K562 (cell line): Measurements from ENCODE around the gene CCL4. TPM values are rescaled to one million over a fixed set of nuclear protein-coding genes. Genes with fewer than 3 reads are reported as not detected.

Experiments used
- ATAC-seq: fragments of 200-7000 bp; cut with Tn5 transposase; 3 replicates; pipeline ENCODE4 v1.9.1; 2020; ENCODE audit warnings: moderate library complexity
- BruUV-seq: library from RNA; stranded (reverse); fragments of 400-500 nt; replicated peaks from 2 replicates; lab custom pipeline; 2021; lab: Mats Ljungman, UMichigan
- CTCF ChIA-PET: fragments of 300-600 bp; formaldehyde crosslinking; extraction: SDS; loops from one replicate; lab custom pipeline; 2021; ENCODE audit warnings: low intra/inter-chr PET ratio; lab: Yijun Ruan, JAX
- POLR2A ChIA-PET: fragments of 300-600, 350-650 bp; sonication (Branson Sonifier 250); formaldehyde crosslinking; extraction: SDS; loops from one replicate; lab custom pipeline; 2021; ENCODE audit warnings: antibody characterized with exemption, inconsistent platforms; lab: Yijun Ruan, JAX
- DNase-seq, 4 experiments: peaks; one replicate each; pipeline versions ENCODE4 v3.0.0 to v3.0.0-alpha.2; 2011 to 2018; ENCODE audit warnings: low spot score in 3 of 4, mixed read lengths in 3 of 4; ENCODE audit errors: extremely low read depth in 1 of 4
- FAIRE-seq: peaks from 2 replicates; lab custom pipeline; 2011; peaks lifted over from hg19 to GRCh38; lab: Jason Lieb, UNC
- H2AFZ ChIP-seq: 2 replicates; pipeline ENCODE4 v1.6.0; 2011; ENCODE audit warnings: low read depth, low read length, control low read depth, inconsistent platforms
- H3K27ac ChIP-seq: fragments of 200-600 bp; 3 replicates; pipeline ENCODE4 v1.8.0; 2011; ENCODE audit warnings: low read depth, mild to moderate bottlenecking, control low read depth, inconsistent platforms, low read length, moderate library complexity, mixed read lengths; ENCODE audit errors: extremely low read depth
- H3K27me3 ChIP-seq, 2 experiments: fragments of 300-600 bp in 1 of 2; 2 replicates in 1 of 2; 3 replicates in 1 of 2; pipeline versions ENCODE4 v1.6.0 to v1.8.0; 2011; ENCODE audit warnings: inconsistent platforms in 2 of 2, low read length in 2 of 2, mild to moderate bottlenecking in 1 of 2, mixed read lengths in 1 of 2, moderate library complexity in 1 of 2; ENCODE audit not compliant: control insufficient read depth in 2 of 2, insufficient read depth in 2 of 2
- H3K36me3 ChIP-seq: fragments of 300-600 bp; 3 replicates; pipeline ENCODE4 v1.8.0; 2011; ENCODE audit warnings: mild to moderate bottlenecking, low read length, inconsistent platforms; ENCODE audit not compliant: control insufficient read depth, insufficient read depth
- H3K4me1 ChIP-seq, 2 experiments: fragments of 200-600 bp in 1 of 2; replicated peaks in 1 of 2; 2 replicates in 1 of 2; 3 replicates in 1 of 2; pipeline versions ENCODE4 v1.5.1 to v1.8.0; 2011; ENCODE audit warnings: inconsistent platforms in 2 of 2, low read length in 2 of 2, mild to moderate bottlenecking in 1 of 2, mixed read lengths in 1 of 2, moderate library complexity in 1 of 2; ENCODE audit not compliant: control insufficient read depth in 2 of 2, insufficient read depth in 2 of 2
- H3K4me2 ChIP-seq: 2 replicates; pipeline ENCODE4 v1.6.1; 2011; ENCODE audit warnings: low read length, control low read depth, inconsistent platforms, mixed read lengths; ENCODE audit not compliant: insufficient read depth
- H3K4me3 ChIP-seq: fragments of 200-600 bp; sonication (generic), shearing (Covaris generic); 2 replicates; pipeline ENCODE4 v1.5.1; 2016; ENCODE audit warnings: control low read depth, inconsistent platforms
- H3K79me2 ChIP-seq: fragments of 200-600 bp; 3 replicates; pipeline ENCODE4 v1.8.0; 2011; ENCODE audit warnings: low read length, inconsistent platforms; ENCODE audit not compliant: control insufficient read depth, insufficient read depth
- H3K9ac ChIP-seq, 2 experiments: 2 replicates each; pipeline versions ENCODE4 v1.6.0 to v1.6.1; 2011; ENCODE audit warnings: low read depth in 2 of 2, low read length in 2 of 2, control low read depth in 1 of 2, inconsistent platforms in 1 of 2, mild to moderate bottlenecking in 1 of 2, mixed read lengths in 1 of 2; ENCODE audit not compliant: insufficient read depth in 1 of 2
- H3K9me1 ChIP-seq: one replicate; pipeline ENCODE4 v1.6.0; 2011; ENCODE audit warnings: inconsistent platforms, mild to moderate bottlenecking, low read length, moderate library complexity; ENCODE audit not compliant: control insufficient read depth, insufficient read depth
- H3K9me3 ChIP-seq: replicated peaks from 2 replicates; pipeline ENCODE4 v1.5.1; 2011; ENCODE audit warnings: low read depth, low read length, inconsistent platforms; ENCODE audit not compliant: control insufficient read depth, insufficient read depth
- H4K20me1 ChIP-seq: replicated peaks from 2 replicates; pipeline ENCODE4 v1.6.1; 2011; ENCODE audit warnings: low read length, inconsistent platforms, mixed read lengths; ENCODE audit not compliant: control insufficient read depth, insufficient read depth
- LCOR ChIP-seq: sonication (generic); formaldehyde crosslinking; IDR thresholded peaks from 2 replicates; pipeline ENCODE4 v1.8.0; 2022; ENCODE audit warnings: mild to moderate bottlenecking, missing genetic modification reagents
- NFATC3 ChIP-seq: fragments of 450-650 bp; IDR thresholded peaks from 2 replicates; pipeline ENCODE4 v1.6.1; 2017; ENCODE audit warnings: mild to moderate bottlenecking
- NFIX ChIP-seq: fragments of 250-450 bp; sonication (Bioruptor Pico); IDR thresholded peaks from 2 replicates; pipeline ENCODE4 v1.4.0; 2020; ENCODE audit warnings: low read depth, mild to moderate bottlenecking, moderate library complexity
- PTRF ChIP-seq: fragments of 450-650 bp; IDR thresholded peaks from 2 replicates; pipeline ENCODE4 v1.6.1; 2016; ENCODE audit warnings: mild to moderate bottlenecking, missing genetic modification characterization, missing compliant biosample characterization
- RBBP5 ChIP-seq: fragments of 200-600 bp; sonication (generic); IDR thresholded peaks from 2 replicates; pipeline ENCODE4 v1.6.1; 2012; ENCODE audit warnings: borderline replicate concordance, mild to moderate bottlenecking, low read length, control low read depth, inconsistent platforms; ENCODE audit not compliant: insufficient read depth, poor library complexity, severe bottlenecking
- RFX1 ChIP-seq: fragments of 450-650 bp; IDR thresholded peaks from 2 replicates; pipeline ENCODE4 v1.6.1; 2016; ENCODE audit warnings: mild to moderate bottlenecking, moderate library complexity
- RFX7 ChIP-seq: fragments of 250-450 bp; sonication (Bioruptor Pico); IDR thresholded peaks from 2 replicates; pipeline ENCODE4 v1.5.1; 2021; ENCODE audit warnings: mild to moderate bottlenecking
- RHOXF2B ChIP-seq: fragments of 250-450 bp; sonication (Bioruptor Pico); conservative IDR thresholded peaks from 2 replicates; pipeline ENCODE4 v1.5.1; 2021
- SRSF3 ChIP-seq: fragments of 200-400 bp; formaldehyde crosslinking; IDR thresholded peaks from 2 replicates; pipeline ENCODE4 v1.6.1; 2016; ENCODE audit warnings: mild to moderate bottlenecking, low read length, moderate library complexity; ENCODE audit not compliant: insufficient read depth
- ZBTB7A ChIP-seq: IDR thresholded peaks from 2 replicates; pipeline ENCODE4 v1.6.1; 2011; ENCODE audit warnings: low read depth, mild to moderate bottlenecking, low read length, moderate library complexity, borderline replicate concordance; ENCODE audit not compliant: control insufficient read depth
- ZNF239 ChIP-seq: fragments of 250-450 bp; sonication (Bioruptor Pico); IDR thresholded peaks from 2 replicates; pipeline ENCODE4 v1.4.0; 2020; ENCODE audit warnings: mild to moderate bottlenecking
- ZNF282 ChIP-seq: sonication (generic); formaldehyde crosslinking; IDR thresholded peaks from 2 replicates; pipeline ENCODE4 v1.8.1; 2023; ENCODE audit warnings: missing genetic modification reagents
- ZNF41 ChIP-seq: fragments of 250-450 bp; sonication (Bioruptor Pico); conservative IDR thresholded peaks from 2 replicates; pipeline ENCODE4 v1.4.0; 2020; ENCODE audit warnings: mild to moderate bottlenecking
- ZZZ3 ChIP-seq: fragments of 450-650 bp; IDR thresholded peaks from 2 replicates; pipeline ENCODE4 v1.6.1; 2016; ENCODE audit warnings: antibody characterized with exemption, mild to moderate bottlenecking, moderate library complexity
- WGBS: fragments of 100-300 bp; shearing (Covaris generic); methylation state at CpG from one replicate; pipeline ENCODE4 v1.1.6; 2016; ENCODE audit warnings: low coverage, mixed read lengths; ENCODE audit not compliant: insufficient coverage; ENCODE audit errors: missing lambda C conversion rate; 5-methylcytosine and 5-hydroxymethylcytosine counted together
- in situ Hi-C: fragments of 300-500 bp; cut with MboI; formaldehyde crosslinking; loops from 4 replicates; pipeline ENCODE4 v1.15.0; 2018; ENCODE audit warnings: inconsistent platforms, mixed read lengths
- intact Hi-C: fragments of 100-400 bp; cut with micrococcal nuclease; formaldehyde crosslinking; loops from 2 replicates; pipeline ENCODE4 v1.14.2; 2022
- polyA plus RNA-seq, 8 experiments: library from polyadenylated mRNA; depleted of rRNA in 4 of 8; stranded (reverse) in 5 of 8; unstranded in 3 of 8; fragments of >200 nt; fragmentation: Nextera tagmentation in 2 of 8; fragmentation: Illumina TruSeq in 1 of 8; extraction: Ambion mirVana in 2 of 8; extraction: Trizol in 1 of 8; gene quantifications; 2 replicates each; pipeline versions ENCODE4 v1.2.1 to v1.2.3, GENCODE V29; 2011 to 2014; ENCODE audit warnings: inconsistent platforms in 1 of 8, missing spikeins in 1 of 8
- total RNA-seq, 7 experiments: library from RNA; depleted of rRNA in 6 of 7; stranded (reverse); fragments of >200 nt in 6 of 7; fragmentation: Illumina TruSeq in 2 of 7; extraction: Trizol in 2 of 7; gene quantifications; 2 replicates each; pipeline versions ENCODE4 v1.2.1 to v1.2.3, GENCODE V29; 2011 to 2021; ENCODE audit warnings: low replicate concordance in 1 of 7
- TF ChIP-seq, protein P1 (sequence below): fragments of 450-650 bp; IDR thresholded peaks from 2 replicates; pipeline ENCODE4 v1.7.0; 2016; ENCODE audit warnings: borderline replicate concordance
- TF ChIP-seq, protein P2 (sequence below): fragments of 450-650 bp; formaldehyde crosslinking; conservative IDR thresholded peaks from 2 replicates; pipeline ENCODE4 v1.4.0; 2022; ENCODE audit warnings: mild to moderate bottlenecking, missing genetic modification characterization

Gene CCL4
- total and polyA plus RNA-seq, 9 of the 15 experiments (the other 6 are each of a cell fraction or from before 2014, with no cell fraction given) = 0.91 TPM; not detected in 8

DNA sequence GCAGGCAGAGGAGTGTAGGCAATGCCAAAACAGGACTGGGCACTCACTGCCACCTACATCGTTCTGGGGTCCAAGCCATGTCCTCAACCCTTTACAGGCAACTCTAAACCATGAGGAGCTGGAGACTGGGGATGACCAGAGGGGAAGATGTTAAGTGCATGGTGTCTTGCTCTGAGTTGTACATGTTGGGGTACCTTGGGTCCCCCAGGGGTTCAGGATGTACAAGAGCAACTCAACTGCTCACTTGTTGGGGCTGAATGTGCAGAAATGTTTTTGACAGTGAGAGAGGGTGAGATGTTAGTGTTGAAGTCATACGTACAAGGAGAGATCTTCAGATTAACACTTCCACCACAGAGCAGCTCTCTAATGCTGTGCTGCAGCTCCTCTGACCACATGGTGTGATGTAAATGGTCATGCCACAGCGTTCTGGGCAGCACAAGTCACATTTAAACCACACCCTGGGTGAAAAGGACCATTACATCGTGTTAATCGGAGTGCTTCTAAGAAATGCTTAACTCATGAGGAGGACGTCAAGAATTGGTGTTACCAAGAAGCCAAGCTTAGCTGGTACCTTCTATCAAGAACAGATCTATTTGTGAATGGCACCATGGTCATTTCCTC, 37.2 kb upstream of the CCL4 start:
- peaks cover 0 to 13% of the 10 kb centered on the region in 2 experiments; a peak in 1 of 5 replicates for H3K27me3 ChIP-seq
- no peaks in the 10 kb centered on the region for H3K9me1 ChIP-seq
- H3K4me1 ChIP-seq = no peaks in the 10 kb centered on the region; a peak in 1 of 5 replicates
- BruUV-seq = no TSS peak
- ATAC-seq (no peak), DNase-seq (no peak), FAIRE-seq (no peak)
- no peak overlapping the region for H2AFZ ChIP-seq
- no peaks in the 10 kb centered on the region for H3K9me3 ChIP-seq
- no peaks in the 10 kb centered on the region for H4K20me1 ChIP-seq
- H3K4me3 ChIP-seq = no peak overlapping the region
- no peak overlapping the region for H3K27ac ChIP-seq
- H3K9ac ChIP-seq = no peak overlapping the region
- no peaks in the 10 kb centered on the region for H3K79me2 ChIP-seq
- H3K4me2 ChIP-seq = no peak overlapping the region
- in situ Hi-C loops = no loop called here
- ChIA-PET CTCF (no interaction called here), POLR2A (no interaction called here)
- H3K36me3 ChIP-seq = no peaks in the 10 kb centered on the region
- TF ChIP-seq, protein P1, sequence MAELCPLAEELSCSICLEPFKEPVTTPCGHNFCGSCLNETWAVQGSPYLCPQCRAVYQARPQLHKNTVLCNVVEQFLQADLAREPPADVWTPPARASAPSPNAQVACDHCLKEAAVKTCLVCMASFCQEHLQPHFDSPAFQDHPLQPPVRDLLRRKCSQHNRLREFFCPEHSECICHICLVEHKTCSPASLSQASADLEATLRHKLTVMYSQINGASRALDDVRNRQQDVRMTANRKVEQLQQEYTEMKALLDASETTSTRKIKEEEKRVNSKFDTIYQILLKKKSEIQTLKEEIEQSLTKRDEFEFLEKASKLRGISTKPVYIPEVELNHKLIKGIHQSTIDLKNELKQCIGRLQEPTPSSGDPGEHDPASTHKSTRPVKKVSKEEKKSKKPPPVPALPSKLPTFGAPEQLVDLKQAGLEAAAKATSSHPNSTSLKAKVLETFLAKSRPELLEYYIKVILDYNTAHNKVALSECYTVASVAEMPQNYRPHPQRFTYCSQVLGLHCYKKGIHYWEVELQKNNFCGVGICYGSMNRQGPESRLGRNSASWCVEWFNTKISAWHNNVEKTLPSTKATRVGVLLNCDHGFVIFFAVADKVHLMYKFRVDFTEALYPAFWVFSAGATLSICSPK = no peak
- TF ChIP-seq RBBP5 = no peak
- TF ChIP-seq RFX7 = no peak
- no peak for TF ChIP-seq PTRF (tag)
- TF ChIP-seq SRSF3 = no peak
- no peak for TF ChIP-seq LCOR (CRISPR knock-in tag)
- TF ChIP-seq RHOXF2B (CRISPR knock-in tag) = no peak
- TF ChIP-seq ZZZ3 = no peak
- no peak for TF ChIP-seq RFX1
- no peak for TF ChIP-seq ZNF282 (CRISPR knock-in tag)
- no peak for TF ChIP-seq NFATC3
- TF ChIP-seq, protein P2, sequence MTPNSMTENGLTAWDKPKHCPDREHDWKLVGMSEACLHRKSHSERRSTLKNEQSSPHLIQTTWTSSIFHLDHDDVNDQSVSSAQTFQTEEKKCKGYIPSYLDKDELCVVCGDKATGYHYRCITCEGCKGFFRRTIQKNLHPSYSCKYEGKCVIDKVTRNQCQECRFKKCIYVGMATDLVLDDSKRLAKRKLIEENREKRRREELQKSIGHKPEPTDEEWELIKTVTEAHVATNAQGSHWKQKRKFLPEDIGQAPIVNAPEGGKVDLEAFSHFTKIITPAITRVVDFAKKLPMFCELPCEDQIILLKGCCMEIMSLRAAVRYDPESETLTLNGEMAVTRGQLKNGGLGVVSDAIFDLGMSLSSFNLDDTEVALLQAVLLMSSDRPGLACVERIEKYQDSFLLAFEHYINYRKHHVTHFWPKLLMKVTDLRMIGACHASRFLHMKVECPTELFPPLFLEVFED (CRISPR knock-in tag) = no peak
- no peak for TF ChIP-seq ZNF41
- TF ChIP-seq ZBTB7A = no peak
- TF ChIP-seq NFIX (CRISPR knock-in tag) = no peak
- no peak for TF ChIP-seq ZNF239 (CRISPR knock-in tag)
- 1% methylated on average over 6 of the region's 6 CpGs for WGBS
- intact Hi-C loops = no loop called here
